GM19023 (cell line): ENCODE data around the gene CEP135.
"Not testable (repeated sequence)": the region's sequence is repeated elsewhere in the genome, so short reads cannot be mapped to it uniquely, and the experiment has no call there.

ENCODE experiments used
- ATAC-seq: cut with Tn5 transposase; IDR thresholded peaks from one replicate; pipeline ENCODE4 v1.9.1; 2021; ENCODE audit warnings: mild to moderate bottlenecking, moderate library complexity; ENCODE audit not compliant: unreplicated experiment

CEP135 gene

DNA sequence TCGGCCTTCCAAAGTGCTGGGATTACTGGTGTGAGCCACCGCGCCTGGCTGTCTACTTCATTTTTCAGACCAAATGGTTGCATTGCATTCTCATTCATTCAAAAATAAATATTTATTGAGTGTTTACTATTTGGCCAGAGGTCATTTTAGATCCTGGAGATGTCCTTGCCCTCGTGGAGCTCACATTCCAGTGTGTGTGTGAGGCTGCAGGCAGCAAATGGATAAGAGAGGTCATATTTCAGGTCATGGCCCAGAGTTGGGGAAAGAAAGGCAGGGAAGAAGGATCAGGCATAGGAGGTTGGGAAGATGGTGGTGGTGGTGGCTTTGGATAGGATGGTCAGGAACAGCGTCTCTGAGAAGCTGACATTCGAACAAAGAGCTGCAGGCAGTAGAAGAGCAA lies 119.1 kb downstream of the CEP135 start:
- no peak for ATAC-seq

GRCh38 chr4:56072730-56073129 lies 124.0 kb downstream of the CEP135 start:
- not testable (repeated sequence) for ATAC-seq

DNA sequence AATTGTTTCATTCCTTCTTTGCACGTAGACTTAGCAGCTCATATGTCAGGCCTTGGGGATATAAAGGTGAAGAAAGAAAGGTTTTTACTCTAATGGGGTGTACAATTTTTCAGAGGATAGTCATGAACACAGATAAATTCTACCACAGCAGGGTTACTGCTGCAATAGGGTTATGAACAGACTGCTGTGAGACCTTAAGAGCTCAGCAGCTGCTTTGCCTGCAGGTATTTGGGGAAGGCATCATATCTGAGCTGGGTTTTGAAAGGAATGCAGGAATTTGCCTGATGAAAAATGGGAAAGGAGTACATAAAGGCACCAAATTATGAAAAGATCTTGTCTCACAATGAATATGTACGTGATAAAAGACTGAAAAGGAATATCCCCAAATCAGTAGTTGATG lies 128.9 kb downstream of the CEP135 start:
- no peak for ATAC-seq

DNA sequence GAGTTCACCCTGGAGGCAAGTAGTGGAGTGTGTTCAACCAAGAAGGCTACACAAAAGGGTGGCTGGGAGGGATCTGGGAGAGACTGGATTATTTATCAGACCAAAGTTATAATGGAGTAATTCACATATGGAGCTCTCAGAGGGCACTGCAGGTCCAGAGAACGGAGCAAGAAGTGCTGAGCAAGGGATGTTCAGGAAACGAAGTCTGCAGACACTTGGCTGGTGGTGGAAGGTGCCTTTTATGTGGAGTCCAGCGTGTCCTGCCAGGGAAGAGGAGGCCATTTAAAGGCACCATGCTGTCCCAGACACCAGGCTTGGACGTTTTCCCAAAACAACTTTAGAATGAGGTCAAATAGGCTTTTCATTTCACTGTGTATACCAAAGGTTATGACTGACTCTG lies 130.1 kb downstream of the CEP135 start:
- ATAC-seq = no peak

GRCh38 chr4:56080384-56080783 lies 131.6 kb downstream of the CEP135 start:
- no peak for ATAC-seq

- no peak for ATAC-seq
Observed at GRCh38 chr4:56082829-56083228, 134.1 kb downstream of the CEP135 start.
